ENCODE measurements around the gene RAD9A.

RAD9A gene

GRCh38 chr11:67357831-67358670 is 33.7 kb upstream of the RAD9A start:
- DNase-seq, result no peak

- no peak for DNase-seq
Measured at GRCh38 chr11:67364169-67364568, 27.6 kb upstream of the RAD9A start.

GRCh38 chr11:67364783-67365722 is 26.7 kb upstream of the RAD9A start:
- DNase-seq, result no peak

GRCh38 chr11:67365736-67366444 is 25.9 kb upstream of the RAD9A start:
- DNase-seq, result no peak

- no peak for DNase-seq
Measured at GRCh38 chr11:67366546-67366945, 25.2 kb upstream of the RAD9A start.

GRCh38 chr11:67366961-67367760 is 24.6 kb upstream of the RAD9A start:
- no peak for DNase-seq

GRCh38 chr11:67367761-67368227 is 24.0 kb upstream of the RAD9A start:
- no peak for DNase-seq

GRCh38 chr11:67368621-67369020 is 23.2 kb upstream of the RAD9A start:
- DNase-seq, result no peak

- DNase-seq, result no peak
Measured at GRCh38 chr11:67369275-67369674, 22.5 kb upstream of the RAD9A start.

- DNase-seq, result no peak
Measured at GRCh38 chr11:67369801-67370284, 21.9 kb upstream of the RAD9A start.

- no peak for DNase-seq
Measured at GRCh38 chr11:67370351-67371076, 21.3 kb upstream of the RAD9A start.

- no peak for DNase-seq
Measured at GRCh38 chr11:67371189-67371910, 20.4 kb upstream of the RAD9A start.

GRCh38 chr11:67371911-67372320 is 19.9 kb upstream of the RAD9A start:
- no peak for DNase-seq

- DNase-seq, result no peak
Measured at GRCh38 chr11:67372321-67372992, 19.3 kb upstream of the RAD9A start.

- DNase-seq, result no peak
Measured at GRCh38 chr11:67372993-67373647, 18.7 kb upstream of the RAD9A start, which contains the start of gene CLCF1. Gene CLCF1 (minus strand): TSS chr11:67373598. CDS start chr11:67373539, 59 bp downstream.

GRCh38 chr11:67373648-67374570 is 17.9 kb upstream of the RAD9A start:
- DNase-seq, result no peak

GRCh38 chr11:67374571-67375281 is 17.1 kb upstream of the RAD9A start:
- no peak for DNase-seq

All from SIG-M5 (cell line).